ENCODE data around the gene ZNF14. TPM values are rescaled to one million over a fixed set of nuclear protein-coding genes. Genes with fewer than 3 reads are reported as not detected.
A peak's percentile ranks its signal among the peaks of the same experiment; 100 is the strongest.

The ZNF14 gene
- total RNA-seq, 1 donor from 2014 or later: 4.8 TPM

- no peaks in the 10 kb centered on the region for H3K9me3 ChIP-seq
- intact Hi-C loops (cut with DNase I): loop anchor here (1.0 to 10.0 kb wide), 5 partner anchors 113 to 762 kb away; partner anchors contain the start of genes GATAD2A, ZNF682 and ZNF93
Observed at GRCh38 chr19:19662871-19663255, 70.0 kb downstream of the ZNF14 start.

GRCh38 chr19:19662344-19662743, 70.6 kb downstream of the ZNF14 start:
- Histone ChIP-seq H3K36me3 (peaks cover 20 to 27% of the 10 kb centered on the region in 2 donors), H3K27me3 (no peaks in the 10 kb centered on the region), H3K9me3 (no peaks in the 10 kb centered on the region), H3K4me1 (peaks cover 6 to 13% of the 10 kb centered on the region in 2 donors), H3K27ac (no peak overlapping the region), H3K4me3 (peak overlapping the region; percentile 80 to 92)
- no peak for DNase-seq (ENCODE audit: low spot score in 2 of 2)
- intact Hi-C loops (cut with DNase I): loop anchor here (5.0 to 10.0 kb wide), 4 partner anchors 240 to 762 kb away; partner anchors contain the start of genes GATAD2A, ZNF682 and ZNF93
- no peak for TF ChIP-seq CTCF (IDR thresholded peaks at IDR 0.05)

More at GRCh38 chr19:19662871-19663255, 70.0 kb downstream of the ZNF14 start:
- Histone ChIP-seq H3K27ac (peak overlapping the region; percentile 88 to 93), H3K4me3 (peak overlapping the region; percentile 80 to 92), H3K36me3 (peaks cover 16 to 22% of the 10 kb centered on the region in 2 donors), H3K4me1 (peaks cover 6 to 13% of the 10 kb centered on the region in 2 donors), H3K27me3 (no peaks in the 10 kb centered on the region)
- no peak for DNase-seq (ENCODE audit: low spot score in 2 of 2)
- TF ChIP-seq CTCF (IDR thresholded peaks at IDR 0.05): no peak

- Histone ChIP-seq H3K27ac (no peak overlapping the region), H3K4me3 (peak overlapping the region in 1 of 2 donors; percentile 80), H3K36me3 (peaks cover 26 to 33% of the 10 kb centered on the region in 2 donors), H3K9me3 (no peaks in the 10 kb centered on the region), H3K4me1 (peaks cover 6 to 13% of the 10 kb centered on the region in 2 donors), H3K27me3 (no peaks in the 10 kb centered on the region)
- intact Hi-C loops (cut with DNase I): loop anchor here (5.0 to 10.0 kb wide), 4 partner anchors 241 to 763 kb away; partner anchors contain the start of genes GATAD2A, ZNF682 and ZNF93
- peak in 1 of 2 donors; percentile 62 for DNase-seq (ENCODE audit: low spot score in 2 of 2)
- no peak for TF ChIP-seq CTCF (IDR thresholded peaks at IDR 0.05)
Observed at GRCh38 chr19:19661675-19662251, 71.1 kb downstream of the ZNF14 start.

- no peak for TF ChIP-seq CTCF (IDR thresholded peaks at IDR 0.05)
- Histone ChIP-seq H3K27me3 (no peaks in the 10 kb centered on the region), H3K36me3 (peaks cover 32 to 39% of the 10 kb centered on the region in 2 donors), H3K4me1 (peaks cover 6 to 13% of the 10 kb centered on the region in 2 donors), H3K27ac (no peak overlapping the region), H3K9me3 (no peaks in the 10 kb centered on the region), H3K4me3 (no peak overlapping the region)
- intact Hi-C loops (cut with DNase I): loop anchor here (5.0 to 10.0 kb wide), 4 partner anchors 241 to 764 kb away; partner anchors contain the start of genes GATAD2A, ZNF682 and ZNF93
- no peak for DNase-seq (ENCODE audit: low spot score in 2 of 2)
Observed at GRCh38 chr19:19661141-19661674, 71.7 kb downstream of the ZNF14 start.

Other genes with a start within 250 kb of the ZNF14 start
- not detected for gene TSSK6, start 217.6 kb downstream of the ZNF14 start, total RNA-seq
- gene NDUFA13, start 216.9 kb downstream of the ZNF14 start, total RNA-seq: 12.7 TPM
- 3.5 TPM for gene YJEFN3, start 204.2 kb downstream of the ZNF14 start, total RNA-seq
- gene CILP2, start 194.8 kb downstream of the ZNF14 start, total RNA-seq: not detected
- gene PBX4, start 114.4 kb downstream of the ZNF14 start, total RNA-seq: not detected
- 0.75 TPM for gene LPAR2, start 104.9 kb downstream of the ZNF14 start, total RNA-seq
- 3.9 TPM for gene GMIP, start 89.5 kb downstream of the ZNF14 start, total RNA-seq
- gene ATP13A1, start 69.4 kb downstream of the ZNF14 start, total RNA-seq: 161 TPM
- gene ZNF101, start 64.3 kb downstream of the ZNF14 start, total RNA-seq: 1.3 TPM
- gene ZNF506, start 88.6 kb upstream of the ZNF14 start, total RNA-seq: 22.4 TPM
- 1.8 TPM for gene ZNF253, start 132.8 kb upstream of the ZNF14 start, total RNA-seq
- 2.9 TPM for gene ZNF93, start 167.8 kb upstream of the ZNF14 start, total RNA-seq

Data from ascending aorta (tissue), 2 donors.